SK-N-SH (cell line): Measurements from ENCODE around the gene PEX11A. TPM values are rescaled to one million over a fixed set of nuclear protein-coding genes. Genes with fewer than 3 reads are reported as not detected.

Experiments
- CTCF ChIA-PET: fragments of 300-600, 350-600 bp; formaldehyde crosslinking; extraction: SDS; loops from one replicate; lab custom pipeline; 2021; lab: Yijun Ruan, JAX
- POLR2A ChIA-PET: fragments of 350-600 bp; sonication (Branson Sonifier 250); formaldehyde crosslinking; extraction: SDS; loops from one replicate; lab custom pipeline; 2020; ENCODE audit warnings: antibody characterized with exemption, inconsistent platforms; lab: Yijun Ruan, JAX
- DNase-seq: peaks from one replicate; pipeline ENCODE4 v3.0.0; 2012
- H2AFZ ChIP-seq: fragments of 200-600 bp; sonication (generic); 2 replicates; pipeline ENCODE4 v1.8.1; 2016; ENCODE audit warnings: antibody characterized with exemption, mild to moderate bottlenecking, low read depth
- H3F3A ChIP-seq: fragments of 200-600 bp; sonication (generic); replicated peaks from 2 replicates; pipeline ENCODE3; 2016; ENCODE audit warnings: antibody characterized with exemption, mild to moderate bottlenecking; ENCODE audit not compliant: insufficient read depth
- H3K27ac ChIP-seq, 2 experiments: fragments of 200-500 bp in 1 of 2; fragments of 200-600 bp in 1 of 2; sonication (Bioruptor generic) in 1 of 2; sonication (generic), shearing (Covaris generic) in 1 of 2; 2 replicates each; pipeline versions ENCODE4 v1.5.1 to v1.6.1; 2014 to 2016; ENCODE audit warnings: low read depth in 2 of 2, inconsistent platforms in 1 of 2, low read length in 1 of 2, mild to moderate bottlenecking in 1 of 2, mixed read lengths in 1 of 2
- H3K27me3 ChIP-seq: fragments of 200-600 bp; sonication (generic), shearing (Covaris generic); 2 replicates; pipeline ENCODE4 v1.6.1; 2016; ENCODE audit warnings: mixed run types; ENCODE audit not compliant: insufficient read depth
- H3K36me3 ChIP-seq, 2 experiments: fragments of 200-500 bp in 1 of 2; fragments of 200-600 bp in 1 of 2; sonication (Bioruptor generic) in 1 of 2; sonication (generic) in 1 of 2; replicated peaks in 1 of 2; 2 replicates each; pipeline versions ENCODE3 to v1.5.1; 2014 to 2016; ENCODE audit warnings: low read length in 1 of 2, mild to moderate bottlenecking in 1 of 2; ENCODE audit not compliant: insufficient read depth in 2 of 2, control insufficient read depth in 1 of 2
- H3K4me1 ChIP-seq, 2 experiments: fragments of 200-500 bp in 1 of 2; fragments of 200-600 bp in 1 of 2; sonication (Bioruptor generic) in 1 of 2; sonication (generic), shearing (Covaris generic) in 1 of 2; 2 replicates each; pipeline versions ENCODE4 v1.5.1 to v1.6.1; 2014 to 2016; ENCODE audit warnings: low read depth in 1 of 2, low read length in 1 of 2, mixed run types in 1 of 2; ENCODE audit not compliant: insufficient read depth in 2 of 2, control insufficient read depth in 1 of 2
- H3K4me2 ChIP-seq: fragments of 200-600 bp; sonication (generic), shearing (Covaris generic); 2 replicates; pipeline ENCODE4 v1.6.1; 2017; ENCODE audit warnings: mixed run types
- H3K4me3 ChIP-seq, 2 experiments: fragments of 200-500 bp in 1 of 2; fragments of 200-600 bp in 1 of 2; sonication (Bioruptor generic) in 1 of 2; sonication (generic), shearing (Covaris generic) in 1 of 2; 2 replicates each; pipeline versions ENCODE4 v1.5.1 to v1.8.1; 2014 to 2016; ENCODE audit warnings: low read depth in 2 of 2, inconsistent platforms in 1 of 2, low read length in 1 of 2, mild to moderate bottlenecking in 1 of 2, mixed read lengths in 1 of 2, moderate library complexity in 1 of 2
- H3K79me2 ChIP-seq: fragments of 200-600 bp; sonication (generic); 2 replicates; pipeline ENCODE4 v1.8.1; 2017; ENCODE audit warnings: mild to moderate bottlenecking; ENCODE audit not compliant: insufficient read depth
- H3K9ac ChIP-seq: fragments of 200-600 bp; sonication (generic); 2 replicates; pipeline ENCODE4 v1.6.1; 2017; ENCODE audit warnings: mixed run types
- H3K9me2 ChIP-seq: fragments of 200-600 bp; sonication (generic); 2 replicates; pipeline ENCODE4 v1.6.1; 2017; ENCODE audit warnings: mixed run types
- H3K9me3 ChIP-seq: fragments of 200-600 bp; sonication (generic); 2 replicates; pipeline ENCODE4 v1.6.1; 2017; ENCODE audit warnings: mixed run types, mild to moderate bottlenecking, moderate library complexity
- H4K20me1 ChIP-seq: fragments of 200-600 bp; sonication (generic); 2 replicates; pipeline ENCODE4 v1.6.1; 2017; ENCODE audit warnings: mild to moderate bottlenecking, mixed run types; ENCODE audit not compliant: insufficient read depth
- EP300 ChIP-seq, 2 experiments: IDR thresholded peaks; 2 replicates each; pipeline versions ENCODE4 v1.4.0 to v1.6.1; 2012; ENCODE audit warnings: borderline replicate concordance in 1 of 2, low read depth in 1 of 2, low read length in 1 of 2
- EZH2phosphoT487 ChIP-seq: fragments of 200-600 bp; sonication (generic); IDR thresholded peaks from 2 replicates; pipeline ENCODE4 v1.6.1; 2017; ENCODE audit warnings: low read depth, mixed run types, mild to moderate bottlenecking, antibody characterized with exemption, moderate library complexity, borderline replicate concordance
- FOSL2 ChIP-seq: IDR thresholded peaks from 2 replicates; pipeline ENCODE4 v1.4.0; 2012; ENCODE audit warnings: low read depth, mild to moderate bottlenecking, moderate library complexity, borderline replicate concordance
- FOXJ3 ChIP-seq: sonication (generic); formaldehyde crosslinking; IDR thresholded peaks from 2 replicates; pipeline ENCODE4 v1.5.1; 2020; ENCODE audit warnings: mild to moderate bottlenecking, missing genetic modification reagents
- FOXM1 ChIP-seq: IDR thresholded peaks from 2 replicates; pipeline ENCODE4 v1.4.0; 2012; ENCODE audit warnings: low read depth, mild to moderate bottlenecking
- GABPA ChIP-seq: IDR thresholded peaks from 2 replicates; pipeline ENCODE4 v1.4.0; 2012; ENCODE audit warnings: low read depth, mild to moderate bottlenecking
- JUND ChIP-seq: IDR thresholded peaks from 2 replicates; pipeline ENCODE4 v1.4.0; 2012
- MXI1 ChIP-seq: IDR thresholded peaks from 2 replicates; pipeline ENCODE4 v1.6.1; 2012; ENCODE audit warnings: mild to moderate bottlenecking, low read depth, low read length, improper control_type of control experiment
- NFIC ChIP-seq: IDR thresholded peaks from 2 replicates; pipeline ENCODE4 v1.4.0; 2012; ENCODE audit warnings: borderline replicate concordance
- RAD21 ChIP-seq: IDR thresholded peaks from 2 replicates; pipeline ENCODE4 v1.6.1; 2012; ENCODE audit warnings: mild to moderate bottlenecking, low read length
- RCOR1 ChIP-seq: fragments of 150-350 bp; IDR thresholded peaks from 2 replicates; pipeline ENCODE4 v1.6.1; 2017; ENCODE audit warnings: antibody characterized with exemption, low read length
- RFX5 ChIP-seq: IDR thresholded peaks from 2 replicates; pipeline ENCODE4 v1.6.1; 2012; ENCODE audit warnings: mild to moderate bottlenecking, improper control_type of control experiment, low read length
- SIN3A ChIP-seq: IDR thresholded peaks from 2 replicates; pipeline ENCODE4 v1.6.1; 2012; ENCODE audit warnings: low read depth, mild to moderate bottlenecking, low read length, moderate library complexity, borderline replicate concordance
- TAF1 ChIP-seq: IDR thresholded peaks from 2 replicates; pipeline ENCODE4 v1.6.1; 2012; ENCODE audit warnings: low read depth, mild to moderate bottlenecking, low read length, moderate library complexity, borderline replicate concordance
- polyA plus RNA-seq, 3 experiments: library from polyadenylated mRNA; depleted of rRNA; stranded (reverse); fragments of >200 nt; gene quantifications; 2 replicates each; pipeline ENCODE4 v1.2.3, GENCODE V29; 2012
- TF ChIP-seq, protein P1 (sequence below): fragments of 200-600 bp; sonication (generic); IDR thresholded peaks from 2 replicates; pipeline ENCODE4 v1.6.1; 2017; ENCODE audit warnings: antibody characterized with exemption, mild to moderate bottlenecking, moderate library complexity
- TF ChIP-seq, protein P2 (sequence below): IDR thresholded peaks from 2 replicates; pipeline ENCODE4; 2012
- TF ChIP-seq, protein P3 (sequence below): IDR thresholded peaks from 2 replicates; pipeline ENCODE4 v1.4.0; 2012; ENCODE audit warnings: low read depth, borderline replicate concordance
- TF ChIP-seq, protein P4 (sequence below): fragments of 150-350 bp; IDR thresholded peaks from 2 replicates; pipeline ENCODE4 v1.6.1; 2016; ENCODE audit warnings: mild to moderate bottlenecking, low read depth, low read length
- TF ChIP-seq, protein P5 (sequence below): IDR thresholded peaks from 2 replicates; pipeline ENCODE4 v1.4.0; 2012; ENCODE audit warnings: low read depth, borderline replicate concordance
- TF ChIP-seq, protein P6 (sequence below): IDR thresholded peaks from 2 replicates; pipeline ENCODE4 v1.4.0; 2012; ENCODE audit warnings: low read depth

Gene PEX11A
- polyA plus RNA-seq, 1 of the 3 experiments (the other 2 are of a cell fraction): 6.1 TPM

DNA sequence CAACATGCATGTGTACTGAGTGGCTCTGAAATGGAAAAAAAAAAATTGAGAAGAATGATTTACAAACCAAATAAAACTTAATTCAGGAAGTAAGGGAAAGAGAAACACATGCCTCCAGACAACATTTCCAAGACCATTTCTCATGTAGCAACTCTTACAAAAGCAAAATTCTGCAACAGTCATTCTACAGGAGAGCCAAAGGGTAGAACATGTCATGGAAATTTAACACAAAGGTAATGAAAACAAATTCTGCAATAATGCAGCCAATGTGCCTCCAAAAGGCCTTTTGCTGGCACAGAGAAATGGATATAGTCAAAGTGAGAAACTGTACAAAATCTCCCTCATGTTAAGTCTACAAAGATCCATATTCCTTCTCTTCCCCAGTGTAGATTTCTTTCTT is 4.0 kb downstream of the PEX11A start:
- H3K27me3 ChIP-seq: no peaks in the 10 kb centered on the region
- no peaks in the 10 kb centered on the region for H3K9me3 ChIP-seq
- no peaks in the 10 kb centered on the region; a peak in 2 of 4 replicates for H3K4me1 ChIP-seq
- peaks cover 8% of the 10 kb centered on the region; the same call in 1 of the 2 replicates for H3K79me2 ChIP-seq
- ChIA-PET POLR2A (no interaction called here), CTCF (interaction anchor here (1.0 kb wide), 1 partner anchor 14 kb away, joined by 3 read pairs; no protein-coding TSS in a partner anchor)
- H3K9me2 ChIP-seq: no peaks in the 10 kb centered on the region
- no peak overlapping the region for H2AFZ ChIP-seq
- TF ChIP-seq, protein P1, sequence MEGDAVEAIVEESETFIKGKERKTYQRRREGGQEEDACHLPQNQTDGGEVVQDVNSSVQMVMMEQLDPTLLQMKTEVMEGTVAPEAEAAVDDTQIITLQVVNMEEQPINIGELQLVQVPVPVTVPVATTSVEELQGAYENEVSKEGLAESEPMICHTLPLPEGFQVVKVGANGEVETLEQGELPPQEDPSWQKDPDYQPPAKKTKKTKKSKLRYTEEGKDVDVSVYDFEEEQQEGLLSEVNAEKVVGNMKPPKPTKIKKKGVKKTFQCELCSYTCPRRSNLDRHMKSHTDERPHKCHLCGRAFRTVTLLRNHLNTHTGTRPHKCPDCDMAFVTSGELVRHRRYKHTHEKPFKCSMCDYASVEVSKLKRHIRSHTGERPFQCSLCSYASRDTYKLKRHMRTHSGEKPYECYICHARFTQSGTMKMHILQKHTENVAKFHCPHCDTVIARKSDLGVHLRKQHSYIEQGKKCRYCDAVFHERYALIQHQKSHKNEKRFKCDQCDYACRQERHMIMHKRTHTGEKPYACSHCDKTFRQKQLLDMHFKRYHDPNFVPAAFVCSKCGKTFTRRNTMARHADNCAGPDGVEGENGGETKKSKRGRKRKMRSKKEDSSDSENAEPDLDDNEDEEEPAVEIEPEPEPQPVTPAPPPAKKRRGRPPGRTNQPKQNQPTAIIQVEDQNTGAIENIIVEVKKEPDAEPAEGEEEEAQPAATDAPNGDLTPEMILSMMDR: no peak
- TF ChIP-seq, protein P2, sequence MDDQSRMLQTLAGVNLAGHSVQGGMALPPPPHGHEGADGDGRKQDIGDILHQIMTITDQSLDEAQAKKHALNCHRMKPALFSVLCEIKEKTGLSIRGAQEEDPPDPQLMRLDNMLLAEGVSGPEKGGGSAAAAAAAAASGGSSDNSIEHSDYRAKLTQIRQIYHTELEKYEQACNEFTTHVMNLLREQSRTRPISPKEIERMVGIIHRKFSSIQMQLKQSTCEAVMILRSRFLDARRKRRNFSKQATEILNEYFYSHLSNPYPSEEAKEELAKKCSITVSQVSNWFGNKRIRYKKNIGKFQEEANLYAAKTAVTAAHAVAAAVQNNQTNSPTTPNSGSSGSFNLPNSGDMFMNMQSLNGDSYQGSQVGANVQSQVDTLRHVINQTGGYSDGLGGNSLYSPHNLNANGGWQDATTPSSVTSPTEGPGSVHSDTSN: no peak
- TF ChIP-seq EZH2phosphoT487: no peak
- no peak for TF ChIP-seq MXI1
- TF ChIP-seq JUND: no peak
- TF ChIP-seq, protein P3, sequence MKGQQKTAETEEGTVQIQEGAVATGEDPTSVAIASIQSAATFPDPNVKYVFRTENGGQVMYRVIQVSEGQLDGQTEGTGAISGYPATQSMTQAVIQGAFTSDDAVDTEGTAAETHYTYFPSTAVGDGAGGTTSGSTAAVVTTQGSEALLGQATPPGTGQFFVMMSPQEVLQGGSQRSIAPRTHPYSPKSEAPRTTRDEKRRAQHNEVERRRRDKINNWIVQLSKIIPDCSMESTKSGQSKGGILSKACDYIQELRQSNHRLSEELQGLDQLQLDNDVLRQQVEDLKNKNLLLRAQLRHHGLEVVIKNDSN: no peak
- TF ChIP-seq, protein P4, sequence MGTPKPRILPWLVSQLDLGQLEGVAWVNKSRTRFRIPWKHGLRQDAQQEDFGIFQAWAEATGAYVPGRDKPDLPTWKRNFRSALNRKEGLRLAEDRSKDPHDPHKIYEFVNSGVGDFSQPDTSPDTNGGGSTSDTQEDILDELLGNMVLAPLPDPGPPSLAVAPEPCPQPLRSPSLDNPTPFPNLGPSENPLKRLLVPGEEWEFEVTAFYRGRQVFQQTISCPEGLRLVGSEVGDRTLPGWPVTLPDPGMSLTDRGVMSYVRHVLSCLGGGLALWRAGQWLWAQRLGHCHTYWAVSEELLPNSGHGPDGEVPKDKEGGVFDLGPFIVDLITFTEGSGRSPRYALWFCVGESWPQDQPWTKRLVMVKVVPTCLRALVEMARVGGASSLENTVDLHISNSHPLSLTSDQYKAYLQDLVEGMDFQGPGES: no peak
- TF ChIP-seq RCOR1: no peak
- TF ChIP-seq EP300 (IDR thresholded peaks at IDR 0.05; ENCODE audit: borderline replicate concordance in 1 of 2, low read depth in 1 of 2, low read length in 1 of 2): no peak
- no peak for TF ChIP-seq TAF1
- no peak for TF ChIP-seq FOXM1
- no peak for TF ChIP-seq RFX5
- TF ChIP-seq, protein P5, sequence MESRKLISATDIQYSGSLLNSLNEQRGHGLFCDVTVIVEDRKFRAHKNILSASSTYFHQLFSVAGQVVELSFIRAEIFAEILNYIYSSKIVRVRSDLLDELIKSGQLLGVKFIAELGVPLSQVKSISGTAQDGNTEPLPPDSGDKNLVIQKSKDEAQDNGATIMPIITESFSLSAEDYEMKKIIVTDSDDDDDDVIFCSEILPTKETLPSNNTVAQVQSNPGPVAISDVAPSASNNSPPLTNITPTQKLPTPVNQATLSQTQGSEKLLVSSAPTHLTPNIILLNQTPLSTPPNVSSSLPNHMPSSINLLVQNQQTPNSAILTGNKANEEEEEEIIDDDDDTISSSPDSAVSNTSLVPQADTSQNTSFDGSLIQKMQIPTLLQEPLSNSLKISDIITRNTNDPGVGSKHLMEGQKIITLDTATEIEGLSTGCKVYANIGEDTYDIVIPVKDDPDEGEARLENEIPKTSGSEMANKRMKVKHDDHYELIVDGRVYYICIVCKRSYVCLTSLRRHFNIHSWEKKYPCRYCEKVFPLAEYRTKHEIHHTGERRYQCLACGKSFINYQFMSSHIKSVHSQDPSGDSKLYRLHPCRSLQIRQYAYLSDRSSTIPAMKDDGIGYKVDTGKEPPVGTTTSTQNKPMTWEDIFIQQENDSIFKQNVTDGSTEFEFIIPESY: no peak
- TF ChIP-seq NFIC: no peak
- TF ChIP-seq, protein P6, sequence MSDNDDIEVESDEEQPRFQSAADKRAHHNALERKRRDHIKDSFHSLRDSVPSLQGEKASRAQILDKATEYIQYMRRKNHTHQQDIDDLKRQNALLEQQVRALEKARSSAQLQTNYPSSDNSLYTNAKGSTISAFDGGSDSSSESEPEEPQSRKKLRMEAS: no peak
- no peak for TF ChIP-seq FOSL2
- no peak for TF ChIP-seq SIN3A
- TF ChIP-seq RAD21: no peak
- TF ChIP-seq FOXJ3 (CRISPR knock-in tag): no peak
- no peak for TF ChIP-seq GABPA
- H3K4me2 ChIP-seq: no peak overlapping the region
- no peaks in the 10 kb centered on the region for H3F3A ChIP-seq
- H3K27ac ChIP-seq: no peak overlapping the region
- DNase-seq: no peak
- no peak overlapping the region for H3K4me3 ChIP-seq
- peaks cover 10 to 15% of the 10 kb centered on the region in 2 experiments for H3K36me3 ChIP-seq
- no peak overlapping the region for H3K9ac ChIP-seq
- H4K20me1 ChIP-seq: no peaks in the 10 kb centered on the region
